Astrocyte of the cerebellum (primary cell): ENCODE results near the gene SLC6A3.

ENCODE experiments used
- DNase-seq: peaks from one replicate; pipeline ENCODE4 v3.0.0-alpha.2; 2011; ENCODE audit warnings: low read depth
- H3K4me3 ChIP-seq: 2 replicates; pipeline ENCODE4 v1.5.1; 2011; ENCODE audit warnings: mild to moderate bottlenecking, low read depth, low read length, moderate library complexity
- in situ Hi-C: cut with HindIII; loops from 2 replicates; pipeline ENCODE4 v1.10.0; 2017; ENCODE audit warnings: low sequenced_read_pairs
- TF ChIP-seq, protein P1 (sequence below): IDR thresholded peaks from 2 replicates; pipeline ENCODE4 v1.5.1; 2012; ENCODE audit warnings: low read length, low read depth, moderate library complexity, mild to moderate bottlenecking; ENCODE audit errors: missing control alignments

Gene SLC6A3

GRCh38 chr5:1411099-1411498 is 34.1 kb downstream of the SLC6A3 start:
- in situ Hi-C loops, result loop anchor here (5.0 kb wide), 1 partner anchor 94 kb away; no protein-coding TSS in a partner anchor
- TF ChIP-seq, protein P1, sequence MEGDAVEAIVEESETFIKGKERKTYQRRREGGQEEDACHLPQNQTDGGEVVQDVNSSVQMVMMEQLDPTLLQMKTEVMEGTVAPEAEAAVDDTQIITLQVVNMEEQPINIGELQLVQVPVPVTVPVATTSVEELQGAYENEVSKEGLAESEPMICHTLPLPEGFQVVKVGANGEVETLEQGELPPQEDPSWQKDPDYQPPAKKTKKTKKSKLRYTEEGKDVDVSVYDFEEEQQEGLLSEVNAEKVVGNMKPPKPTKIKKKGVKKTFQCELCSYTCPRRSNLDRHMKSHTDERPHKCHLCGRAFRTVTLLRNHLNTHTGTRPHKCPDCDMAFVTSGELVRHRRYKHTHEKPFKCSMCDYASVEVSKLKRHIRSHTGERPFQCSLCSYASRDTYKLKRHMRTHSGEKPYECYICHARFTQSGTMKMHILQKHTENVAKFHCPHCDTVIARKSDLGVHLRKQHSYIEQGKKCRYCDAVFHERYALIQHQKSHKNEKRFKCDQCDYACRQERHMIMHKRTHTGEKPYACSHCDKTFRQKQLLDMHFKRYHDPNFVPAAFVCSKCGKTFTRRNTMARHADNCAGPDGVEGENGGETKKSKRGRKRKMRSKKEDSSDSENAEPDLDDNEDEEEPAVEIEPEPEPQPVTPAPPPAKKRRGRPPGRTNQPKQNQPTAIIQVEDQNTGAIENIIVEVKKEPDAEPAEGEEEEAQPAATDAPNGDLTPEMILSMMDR, result no peak
- no peak for DNase-seq
- no peak overlapping the region for H3K4me3 ChIP-seq

DNA sequence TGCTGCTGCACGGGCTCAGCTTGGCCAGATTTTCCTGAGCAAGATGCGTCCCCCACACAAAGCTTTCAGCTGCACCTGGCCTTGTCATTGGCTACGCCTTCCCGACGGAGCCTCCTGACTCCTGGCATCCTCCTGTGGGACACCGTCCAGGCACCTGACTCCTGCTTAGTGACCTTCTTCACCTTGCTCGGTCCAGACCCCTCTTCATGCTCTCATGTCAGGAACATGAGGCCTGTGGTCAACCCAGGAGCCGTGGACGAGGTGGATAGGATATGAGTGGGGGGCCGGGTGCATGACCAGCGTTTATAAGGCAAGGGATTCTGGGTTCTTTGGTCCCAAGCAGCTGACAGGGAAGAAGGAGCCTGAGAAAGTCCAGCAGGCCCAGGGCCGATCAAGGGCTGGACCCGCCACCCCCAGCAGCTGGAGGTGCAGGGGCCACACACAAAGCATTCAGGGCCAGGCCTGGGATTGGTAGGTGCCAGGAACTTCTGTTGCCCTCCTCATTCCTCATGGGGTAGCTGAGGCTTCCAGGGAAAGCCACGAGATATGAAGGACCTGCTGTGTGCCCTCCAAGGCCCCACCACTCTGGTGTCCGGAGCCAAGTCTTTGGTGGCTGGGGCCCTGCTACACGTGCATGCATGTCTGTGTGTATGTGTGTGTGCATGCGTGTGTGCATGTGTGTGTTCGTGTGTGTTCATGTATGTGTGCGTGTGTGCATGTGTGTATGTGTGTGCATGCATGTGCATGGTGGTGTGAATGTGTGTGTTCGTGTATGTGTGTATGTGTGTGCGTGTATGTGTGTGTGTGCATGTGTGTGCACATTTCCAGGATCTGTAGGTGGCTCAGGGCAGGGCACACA is 34.9 kb downstream of the SLC6A3 start:
- H3K4me3 ChIP-seq, result no peak overlapping the region
- DNase-seq, result no peak
- TF ChIP-seq, protein P1, result no peak
- in situ Hi-C loops, result loop anchor here (5.0 kb wide), 1 partner anchor 93 kb away; no protein-coding TSS in a partner anchor

GRCh38 chr5:1409381-1410110 is 35.7 kb downstream of the SLC6A3 start:
- DNase-seq, result no peak
- no peak overlapping the region for H3K4me3 ChIP-seq
- TF ChIP-seq, protein P1, result no peak
- in situ Hi-C loops, result loop anchor here (5.0 kb wide), 1 partner anchor 92 kb away; no protein-coding TSS in a partner anchor

GRCh38 chr5:1406681-1407640 is 38.3 kb downstream of the SLC6A3 start:
- H3K4me3 ChIP-seq, result no peak overlapping the region
- TF ChIP-seq, protein P1, result no peak
- in situ Hi-C loops, result no loop called here
- DNase-seq, result no peak

GRCh38 chr5:1405539-1406530 is 39.4 kb downstream of the SLC6A3 start:
- TF ChIP-seq, protein P1, result no peak
- in situ Hi-C loops, result no loop called here
- no peak overlapping the region for H3K4me3 ChIP-seq
- no peak for DNase-seq
